IMR-90 (cell line): ENCODE results near the gene KCNH6. TPM values are rescaled to one million over a fixed set of nuclear protein-coding genes. Genes with fewer than 3 reads are reported as not detected.

Experiments used
- ATAC-seq: fragments of 200-7000 bp; cut with Tn5 transposase; 2 replicates; pipeline ENCODE4 v1.9.1; 2020; ENCODE audit warnings: low read depth, mild to moderate bottlenecking, moderate library complexity
- BruUV-seq: library from RNA; stranded (reverse); fragments of 400-500 nt; replicated peaks from 2 replicates; lab custom pipeline; 2021; lab: Mats Ljungman, UMichigan
- CTCF ChIA-PET: fragments of 300-600 bp; formaldehyde crosslinking; extraction: SDS; loops from one replicate; lab custom pipeline; 2021; ENCODE audit warnings: antibody characterized with exemption; lab: Yijun Ruan, JAX
- POLR2A ChIA-PET: fragments of 300-600 bp; sonication (Branson Sonifier 250); formaldehyde crosslinking; loops from one replicate; lab custom pipeline; 2022; ENCODE audit warnings: antibody characterized with exemption; ENCODE audit not compliant: unreplicated experiment; lab: Charles Lee
- DNase-seq: peaks from one replicate; pipeline ENCODE4 v3.0.0; 2013
- H2AFZ ChIP-seq: replicated peaks from 2 replicates; pipeline ENCODE3; 2013; ENCODE audit warnings: low read length, mild to moderate bottlenecking; ENCODE audit not compliant: poor library complexity
- H2AK5ac ChIP-seq: 2 replicates; pipeline ENCODE4 v1.6.1; 2013; ENCODE audit warnings: low read depth, low read length, inconsistent platforms
- H2AK9ac ChIP-seq: replicated peaks from 2 replicates; pipeline ENCODE3; 2013; ENCODE audit warnings: mild to moderate bottlenecking, low read depth, low read length, moderate library complexity; ENCODE audit not compliant: poor library complexity
- H2BK120ac ChIP-seq: 2 replicates; pipeline ENCODE4 v1.6.1; 2013; ENCODE audit warnings: low read depth, low read length, inconsistent platforms
- H2BK15ac ChIP-seq: 3 replicates; pipeline ENCODE4 v1.6.1; 2013; ENCODE audit warnings: low read depth, low read length, inconsistent platforms
- H2BK20ac ChIP-seq: 2 replicates; pipeline ENCODE4 v1.6.1; 2013; ENCODE audit warnings: low read depth, mild to moderate bottlenecking, inconsistent platforms, low read length, moderate library complexity
- H2BK5ac ChIP-seq: 2 replicates; pipeline ENCODE4 v1.6.1; 2013; ENCODE audit warnings: mild to moderate bottlenecking, low read depth, low read length, inconsistent platforms; ENCODE audit not compliant: poor library complexity, severe bottlenecking
- H3K14ac ChIP-seq: replicated peaks from 2 replicates; pipeline ENCODE4 v1.6.1; 2013; ENCODE audit warnings: low read depth, low read length, inconsistent platforms
- H3K18ac ChIP-seq: 2 replicates; pipeline ENCODE4 v1.6.1; 2013; ENCODE audit warnings: low read depth, low read length, control low read depth
- H3K23ac ChIP-seq: 2 replicates; pipeline ENCODE4 v1.6.1; 2013; ENCODE audit warnings: low read depth, low read length, inconsistent platforms
- H3K27ac ChIP-seq: 2 replicates; pipeline ENCODE4 v1.5.1; 2013; ENCODE audit warnings: mild to moderate bottlenecking, control low read depth, low read length; ENCODE audit not compliant: insufficient read depth
- H3K27me3 ChIP-seq: 2 replicates; pipeline ENCODE4 v1.6.1; 2013; ENCODE audit warnings: low read length; ENCODE audit not compliant: control insufficient read depth, insufficient read depth
- H3K36me3 ChIP-seq: 2 replicates; pipeline ENCODE4 v1.6.1; 2013; ENCODE audit warnings: low read length, mixed read lengths; ENCODE audit not compliant: control insufficient read depth, insufficient read depth
- H3K4ac ChIP-seq: 2 replicates; pipeline ENCODE4 v1.6.1; 2013; ENCODE audit warnings: low read depth, low read length, inconsistent platforms
- H3K4me1 ChIP-seq: 2 replicates; pipeline ENCODE4 v1.6.1; 2013; ENCODE audit warnings: low read length, mixed read lengths; ENCODE audit not compliant: control insufficient read depth, insufficient read depth
- H3K4me2 ChIP-seq: 2 replicates; pipeline ENCODE4 v1.6.1; 2013; ENCODE audit warnings: low read depth, mild to moderate bottlenecking, control low read depth, low read length, moderate library complexity
- H3K4me3 ChIP-seq: 2 replicates; pipeline ENCODE4 v1.5.1; 2013; ENCODE audit warnings: low read depth, mild to moderate bottlenecking, control low read depth, low read length, moderate library complexity; ENCODE audit not compliant: insufficient read depth
- H3K56ac ChIP-seq: 2 replicates; pipeline ENCODE4 v1.6.1; 2013; ENCODE audit warnings: low read length, inconsistent platforms; ENCODE audit not compliant: insufficient read depth; ENCODE audit errors: extremely low read depth
- H3K79me1 ChIP-seq, 2 experiments: 2 replicates each; pipeline ENCODE4 v1.6.1; 2013; ENCODE audit warnings: low read length in 2 of 2, inconsistent platforms in 1 of 2, low read depth in 1 of 2
- H3K9ac ChIP-seq: 2 replicates; pipeline ENCODE4 v1.6.1; 2013; ENCODE audit warnings: low read depth, low read length, control low read depth
- H3K9me1 ChIP-seq: 2 replicates; pipeline ENCODE4 v1.6.1; 2013; ENCODE audit warnings: low read length, inconsistent platforms; ENCODE audit not compliant: insufficient read depth
- H3K9me3 ChIP-seq: 2 replicates; pipeline ENCODE4 v1.6.1; 2013; ENCODE audit warnings: low read length; ENCODE audit not compliant: control insufficient read depth, insufficient read depth
- H4K20me1 ChIP-seq: 2 replicates; pipeline ENCODE4 v1.6.1; 2013; ENCODE audit warnings: low read length, inconsistent platforms; ENCODE audit not compliant: insufficient read depth
- H4K5ac ChIP-seq: 2 replicates; pipeline ENCODE4 v1.6.1; 2013; ENCODE audit warnings: mild to moderate bottlenecking, low read depth, low read length, control low read depth
- H4K8ac ChIP-seq, 2 experiments: 2 replicates each; pipeline ENCODE4 v1.6.1; 2013; ENCODE audit warnings: low read depth in 2 of 2, low read length in 2 of 2, control low read depth in 1 of 2, inconsistent platforms in 1 of 2
- H4K91ac ChIP-seq: 2 replicates; pipeline ENCODE4 v1.6.1; 2013; ENCODE audit warnings: low read depth, low read length, inconsistent platforms; ENCODE audit not compliant: insufficient read depth
- FOS ChIP-seq: fragments of 150-350 bp; IDR thresholded peaks from 2 replicates; pipeline ENCODE4 v1.6.1; 2016; ENCODE audit warnings: low read depth, low read length
- MXI1 ChIP-seq: IDR thresholded peaks from 2 replicates; pipeline ENCODE4 v1.6.1; 2012; ENCODE audit warnings: low read depth, mild to moderate bottlenecking, low read length, moderate library complexity, borderline replicate concordance
- POLR2A ChIP-seq: IDR thresholded peaks from 2 replicates; pipeline ENCODE4 v1.6.1; 2012; ENCODE audit warnings: mild to moderate bottlenecking, low read depth, low read length
- RAD21 ChIP-seq: IDR thresholded peaks from 2 replicates; pipeline ENCODE4 v1.6.1; 2012; ENCODE audit warnings: low read length, improper control_type of control experiment
- SMC3 ChIP-seq: fragments of 150-350 bp; IDR thresholded peaks from 2 replicates; pipeline ENCODE4 v1.6.1; 2016; ENCODE audit warnings: low read depth, mild to moderate bottlenecking, antibody characterized with exemption, low read length, moderate library complexity
- WGBS, 2 experiments: methylation state at CpG; one replicate each; pipeline versions ENCODE4 v1.1.5 to v1.1.7; 2013; ENCODE audit warnings: missing lambda C conversion rate in 2 of 2; ENCODE audit not compliant: insufficient read length in 1 of 2; ENCODE audit errors: extremely low coverage in 2 of 2; 5-methylcytosine and 5-hydroxymethylcytosine counted together
- dilution Hi-C: fragments of 300-500 bp; cut with HindIII; formaldehyde crosslinking; loops from one replicate; pipeline ENCODE4 v1.14.3; 2018; ENCODE audit warnings: low sequenced_read_pairs; ENCODE audit not compliant: unreplicated experiment
- in situ Hi-C: fragments of 300-500 bp; cut with MboI; formaldehyde crosslinking; loops from 3 replicates; pipeline ENCODE4 v1.14.3; 2019; ENCODE audit warnings: low sequenced_read_pairs, inconsistent platforms, mixed read lengths
- intact Hi-C: fragments of 100-400 bp; cut with micrococcal nuclease; formaldehyde crosslinking; loops from 2 replicates; pipeline ENCODE4 v1.10.0; 2022
- polyA plus RNA-seq, 3 experiments: library from polyadenylated mRNA; depleted of rRNA; stranded (reverse); fragments of >200 nt; gene quantifications; 2 replicates each; pipeline ENCODE4 v1.2.3, GENCODE V29; 2012; ENCODE audit warnings: low replicate concordance in 1 of 3
- total RNA-seq: library from RNA; depleted of rRNA; stranded (reverse); fragments of >200 nt; gene quantifications from 2 replicates; pipeline ENCODE4 v1.2.3, GENCODE V29; 2012

Gene KCNH6
- total and polyA plus RNA-seq, 2 of the 4 experiments (the other 2 are of a cell fraction) = 0.17 to 0.18 TPM

- peak overlapping the region; percentile 81 for H2AK5ac ChIP-seq
- CTCF ChIA-PET = interaction anchor here (0.7 kb wide), 1 partner anchor 9 kb away, joined by 3 read pairs; no protein-coding TSS in a partner anchor
- TF ChIP-seq MXI1 = no peak
- TF ChIP-seq POLR2A = no peak; the same call in 1 of the 2 replicates
- no peak for TF ChIP-seq SMC3
- TF ChIP-seq FOS = no peak
- no peak for TF ChIP-seq RAD21
Measured at GRCh38 chr17:63550817-63551639, 27.9 kb downstream of the KCNH6 start.

More at GRCh38 chr17:63550817-63551639, 27.9 kb downstream of the KCNH6 start:
- H2BK20ac ChIP-seq = no peak overlapping the region
- in situ Hi-C loops (no loop called here), dilution Hi-C loops (no loop called here), intact Hi-C loops (loop anchor here (2.0 kb wide), 2 partner anchors 118 to 126 kb away; no protein-coding TSS in a partner anchor)
- peaks cover 50% of the 10 kb centered on the region for H4K20me1 ChIP-seq
- peak overlapping the region; percentile 81 for H3K9ac ChIP-seq
- H3K18ac ChIP-seq = peak overlapping the region; percentile 48
- H2AK9ac ChIP-seq = peak overlapping the region; percentile 96
- peaks cover 9 to 46% of the 10 kb centered on the region in 2 experiments; a peak in 3 of 4 replicates for H3K79me1 ChIP-seq
- peak overlapping the region; percentile 80 for H3K4me3 ChIP-seq
- DNase-seq (peak; percentile 29), ATAC-seq (peak; percentile 4)
- H2AFZ ChIP-seq = peak overlapping the region; percentile 92
- no peaks in the 10 kb centered on the region for H3K9me3 ChIP-seq
- peak overlapping the region; percentile 80 for H4K5ac ChIP-seq
- 0% methylated on average over 6 of the region's 32 CpGs; no CpG with 5 or more reads in 1 of the 2 experiments for WGBS, 2 experiments
- peaks cover 3% of the 10 kb centered on the region for H3K4me1 ChIP-seq
- peak overlapping the region; percentile 21; the same call in 1 of the 2 replicates for H2BK120ac ChIP-seq
- no TSS peak for BruUV-seq
- H2BK5ac ChIP-seq = peak overlapping the region; percentile 82
- POLR2A ChIA-PET = interaction anchor here (0.5 to 0.7 kb wide), 3 partner anchors 17 to 937 kb away, joined by 4 to 16 read pairs (median 6); no protein-coding TSS in a partner anchor
- H3K9me1 ChIP-seq = peaks cover 11% of the 10 kb centered on the region
- H3K4ac ChIP-seq = peak overlapping the region; percentile 83
- no peaks in the 10 kb centered on the region for H3K27me3 ChIP-seq
- no peak overlapping the region for H2BK15ac ChIP-seq
- peak overlapping the region; percentile 99 for H3K4me2 ChIP-seq
- peak overlapping the region; percentile 74 for H4K91ac ChIP-seq
- peak overlapping the region; percentile 93 for H3K14ac ChIP-seq
- peak overlapping the region; percentile 52 to 88 for H4K8ac ChIP-seq
- peak overlapping the region; percentile 86 for H3K56ac ChIP-seq
- H3K23ac ChIP-seq = peak overlapping the region; percentile 99
- H3K27ac ChIP-seq = peak overlapping the region; percentile 76
- H3K36me3 ChIP-seq = no peaks in the 10 kb centered on the region
